Mucosa of stomach (tissue), 1 donor: ENCODE results near the gene OR51B2.

Experiments
- H3K27me3 ChIP-seq: one replicate; pipeline ENCODE4 v1.7.0; 2013; ENCODE audit warnings: mild to moderate bottlenecking, low read length; ENCODE audit not compliant: control insufficient read depth, insufficient read depth
- H3K36me3 ChIP-seq: one replicate; pipeline ENCODE4 v1.7.0; 2013; ENCODE audit warnings: low read length; ENCODE audit not compliant: control insufficient read depth, insufficient read depth
- H3K4me1 ChIP-seq: one replicate; pipeline ENCODE4 v1.7.0; 2013; ENCODE audit warnings: mild to moderate bottlenecking, low read length; ENCODE audit not compliant: control insufficient read depth, insufficient read depth
- H3K4me3 ChIP-seq: one replicate; pipeline ENCODE4 v1.7.0; 2013; ENCODE audit warnings: low read length
- H3K9ac ChIP-seq: one replicate; pipeline ENCODE4 v1.7.0; 2013; ENCODE audit warnings: mild to moderate bottlenecking, low read length, moderate library complexity
- H3K9me3 ChIP-seq: one replicate; pipeline ENCODE4 v1.7.0; 2013; ENCODE audit warnings: mild to moderate bottlenecking, low read length, moderate library complexity; ENCODE audit not compliant: control insufficient read depth
- donor health status: Pancreatic carcinoma.

Gene OR51B2

GRCh38 chr11:5276697-5277096 is 47.4 kb downstream of the OR51B2 start:
- Histone ChIP-seq H3K36me3 (no peaks in the 10 kb centered on the region), H3K4me3 (no peak overlapping the region), H3K4me1 (no peaks in the 10 kb centered on the region), H3K27me3 (no peaks in the 10 kb centered on the region), H3K9ac (no peak overlapping the region), H3K9me3 (no peaks in the 10 kb centered on the region)

- no peak overlapping the region for H3K9ac ChIP-seq
- no peaks in the 10 kb centered on the region for H3K4me1 ChIP-seq
- H3K36me3 ChIP-seq: no peaks in the 10 kb centered on the region
- no peaks in the 10 kb centered on the region for H3K27me3 ChIP-seq
- no peak overlapping the region for H3K4me3 ChIP-seq
- H3K9me3 ChIP-seq: no peaks in the 10 kb centered on the region
Observed at GRCh38 chr11:5275369-5276110, 48.6 kb downstream of the OR51B2 start.

GRCh38 chr11:5274395-5274794 is 49.7 kb downstream of the OR51B2 start:
- H3K36me3 ChIP-seq: no peaks in the 10 kb centered on the region
- H3K4me1 ChIP-seq: no peaks in the 10 kb centered on the region
- no peaks in the 10 kb centered on the region for H3K9me3 ChIP-seq
- no peak overlapping the region for H3K9ac ChIP-seq
- H3K4me3 ChIP-seq: no peak overlapping the region
- no peaks in the 10 kb centered on the region for H3K27me3 ChIP-seq
